Activated CD4-positive, alpha-beta memory T cell treated with anti-CD3 and anti-CD28 coated beads for 36 hours (primary cell): ENCODE results near the gene PPARG. TPM values are rescaled to one million over a fixed set of nuclear protein-coding genes. Genes with fewer than 3 reads are reported as not detected.
A peak's percentile ranks its signal among the peaks of the same experiment; 100 is the strongest.

Experiments used
- CTCF ChIA-PET: fragments of 350-600 bp; sonication (Branson Sonifier 250); formaldehyde crosslinking; loops from one replicate; lab custom pipeline; 2021; ENCODE audit warnings: antibody characterized with exemption, inconsistent platforms; lab: Charles Lee
- POLR2A ChIA-PET: fragments of 350-600 bp; sonication (Branson Sonifier 250); formaldehyde crosslinking; loops from one replicate; lab custom pipeline; 2021; ENCODE audit warnings: antibody characterized with exemption; lab: Charles Lee
- DNase-seq: peaks from one replicate; pipeline ENCODE4 v3.0.0-alpha.2; 2020
- H3K27ac Mint-ChIP-seq: one replicate; pipeline ENCODE4 v1.8.0; 2021; ENCODE audit warnings: mixed read lengths
- H3K27me3 Mint-ChIP-seq: one replicate; pipeline ENCODE4 v1.8.0; 2021; ENCODE audit warnings: mixed read lengths
- H3K36me3 Mint-ChIP-seq: one replicate; pipeline ENCODE4 v1.8.0; 2021; ENCODE audit warnings: mixed read lengths
- H3K4me1 Mint-ChIP-seq: one replicate; pipeline ENCODE4 v1.8.0; 2021; ENCODE audit warnings: low read depth, mixed read lengths
- H3K4me3 Mint-ChIP-seq: one replicate; pipeline ENCODE4 v1.8.0; 2021; ENCODE audit warnings: mild to moderate bottlenecking, mixed read lengths
- H3K9me3 Mint-ChIP-seq: one replicate; pipeline ENCODE4 v1.8.0; 2021; ENCODE audit warnings: mixed read lengths
- intact Hi-C: fragments of 100-400 bp; cut with micrococcal nuclease; formaldehyde crosslinking; loops from one replicate; pipeline ENCODE4 v1.15.1; 2023
- total RNA-seq, 2 experiments: library from RNA; stranded (reverse); gene quantifications; one replicate each; pipeline ENCODE4 v1.2.3, GENCODE V29; 2021

Gene PPARG
- total RNA-seq, 2 experiments from 2014 or later, result 2.7 TPM

GRCh38 chr3:12338595-12339546 lies 50.0 kb downstream of the PPARG start:
- POLR2A ChIA-PET, result no interaction called here
- intact Hi-C loops, result no loop called here
- DNase-seq, result no peak

GRCh38 chr3:12339701-12340480 lies 51.0 kb downstream of the PPARG start:
- intact Hi-C loops, result loop anchor here (10.0 kb wide), 1 partner anchor 205 kb away; no protein-coding TSS in a partner anchor
- Mint-ChIP-seq H3K4me1 (peaks cover 19% of the 10 kb centered on the region), H3K9me3 (no peaks in the 10 kb centered on the region), H3K36me3 (no peaks in the 10 kb centered on the region), H3K27me3 (peaks cover 5% of the 10 kb centered on the region), H3K27ac (no peak overlapping the region), H3K4me3 (no peak overlapping the region)
- ChIA-PET CTCF (interaction anchor here (0.5 to 1.4 kb wide), 2 partner anchors 99 to 140 kb away, joined by 3 to 5 read pairs; no protein-coding TSS in a partner anchor), POLR2A (no interaction called here)
- DNase-seq, result no peak

More at GRCh38 chr3:12338595-12339546, 50.0 kb downstream of the PPARG start:
- Mint-ChIP-seq H3K9me3 (no peaks in the 10 kb centered on the region), H3K4me1 (peaks cover 19% of the 10 kb centered on the region), H3K27ac (no peak overlapping the region), H3K36me3 (no peaks in the 10 kb centered on the region), H3K4me3 (no peak overlapping the region), H3K27me3 (peaks cover 5% of the 10 kb centered on the region)
- CTCF ChIA-PET, result interaction anchor here (1.4 kb wide), 1 partner anchor 141 kb away, joined by 5 read pairs; no protein-coding TSS in a partner anchor

DNA sequence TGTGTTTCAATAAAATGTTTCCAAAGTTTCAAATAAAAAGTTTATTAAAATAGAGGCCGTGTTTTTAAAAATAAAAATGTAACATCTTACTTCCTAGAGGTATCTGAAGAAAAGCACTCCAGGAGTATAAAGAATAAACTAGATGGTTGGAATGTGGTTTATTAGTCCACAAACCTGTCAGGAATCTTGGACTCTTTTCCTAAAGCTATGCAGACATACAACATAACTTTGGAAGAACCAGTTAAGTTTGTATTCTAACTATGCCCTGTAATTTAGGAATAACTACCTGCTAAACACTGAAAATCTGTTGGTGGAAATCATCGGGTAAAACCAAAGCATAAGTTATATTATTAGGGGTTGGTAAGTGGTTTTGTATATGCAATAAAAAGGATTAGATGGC lies 51.6 kb downstream of the PPARG start:
- no peaks in the 10 kb centered on the region for H3K9me3 Mint-ChIP-seq
- no peak overlapping the region for H3K27ac Mint-ChIP-seq
- no peaks in the 10 kb centered on the region for H3K36me3 Mint-ChIP-seq
- H3K4me1 Mint-ChIP-seq, result peaks cover 22% of the 10 kb centered on the region
- H3K27me3 Mint-ChIP-seq, result peaks cover 5% of the 10 kb centered on the region
- intact Hi-C loops, result loop anchor here (10.0 kb wide), 1 partner anchor 206 kb away; no protein-coding TSS in a partner anchor
- ChIA-PET CTCF (interaction anchor here (0.5 kb wide), 1 partner anchor 98 kb away, joined by 3 read pairs; no protein-coding TSS in a partner anchor), POLR2A (no interaction called here)
- no peak for DNase-seq
- H3K4me3 Mint-ChIP-seq, result no peak overlapping the region

GRCh38 chr3:12342151-12342550 lies 53.3 kb downstream of the PPARG start:
- Mint-ChIP-seq H3K27ac (no peak overlapping the region), H3K4me1 (peaks cover 12% of the 10 kb centered on the region), H3K36me3 (no peaks in the 10 kb centered on the region), H3K9me3 (no peaks in the 10 kb centered on the region), H3K4me3 (no peak overlapping the region), H3K27me3 (peaks cover 7% of the 10 kb centered on the region)
- ChIA-PET CTCF (interaction anchor here (1.0 kb wide), 1 partner anchor 155 kb away, joined by 3 read pairs; no protein-coding TSS in a partner anchor), POLR2A (no interaction called here)
- no peak for DNase-seq
- intact Hi-C loops, result loop anchor here (10.0 kb wide), 1 partner anchor 207 kb away; no protein-coding TSS in a partner anchor

DNA sequence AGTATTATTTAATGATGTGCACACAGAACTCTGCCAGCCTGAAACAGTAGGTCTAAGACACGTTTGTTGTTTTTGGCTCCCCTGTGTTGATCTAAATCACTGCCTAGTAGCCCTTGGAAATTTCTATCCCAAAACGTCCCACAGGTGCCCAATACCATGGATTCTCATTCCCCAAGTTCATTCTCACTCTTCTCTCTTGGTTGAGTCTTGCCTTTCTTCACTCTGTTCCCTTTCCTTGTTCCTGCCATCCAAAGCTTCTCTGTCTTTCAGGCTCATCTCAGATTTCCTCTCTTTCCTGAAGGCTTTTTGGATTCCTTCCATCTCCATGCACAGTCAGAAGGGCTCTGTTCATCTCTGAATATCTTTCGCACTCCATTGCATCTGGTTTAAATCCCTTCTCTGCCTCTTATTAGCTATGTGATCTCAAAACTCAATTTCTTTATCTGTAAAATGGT lies 54.2 kb downstream of the PPARG start:
- Mint-ChIP-seq H3K27me3 (peaks cover 9% of the 10 kb centered on the region), H3K4me1 (peaks cover 9% of the 10 kb centered on the region), H3K27ac (no peak overlapping the region), H3K4me3 (no peak overlapping the region), H3K9me3 (no peaks in the 10 kb centered on the region), H3K36me3 (no peaks in the 10 kb centered on the region)
- DNase-seq, result no peak
- intact Hi-C loops, result loop anchor here (10.0 kb wide), 1 partner anchor 208 kb away; no protein-coding TSS in a partner anchor
- POLR2A ChIA-PET, result no interaction called here
- CTCF ChIA-PET, result no interaction called here

DNA sequence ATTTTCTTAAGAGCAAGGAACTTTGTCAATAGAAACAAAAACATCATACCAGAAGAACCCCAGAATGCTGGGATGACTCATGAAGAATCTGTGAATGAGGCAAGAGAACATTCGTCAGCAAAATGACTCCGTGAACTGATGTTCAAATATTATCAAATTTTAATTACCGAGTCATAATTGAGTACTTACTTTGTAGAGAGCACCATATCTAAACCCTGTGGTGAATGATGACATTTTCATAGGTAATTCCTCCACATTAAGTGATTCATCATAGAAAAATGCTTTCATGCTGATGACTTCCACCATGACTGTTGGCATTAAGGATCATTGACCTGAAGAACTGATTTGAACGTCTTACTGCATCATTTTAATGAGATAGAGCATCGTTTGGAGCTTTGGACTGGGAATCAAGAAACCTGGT lies 56.3 kb downstream of the PPARG start:
- DNase-seq, result no peak
- peaks cover 9% of the 10 kb centered on the region for H3K4me1 Mint-ChIP-seq
- intact Hi-C loops, result loop anchor here (1.0 to 10.0 kb wide), 4 partner anchors 77 to 210 kb away; no protein-coding TSS in a partner anchor
- CTCF ChIA-PET, result interaction anchor here (0.7 kb wide), 1 partner anchor 195 kb away, joined by 4 read pairs; no protein-coding TSS in a partner anchor
- no peaks in the 10 kb centered on the region for H3K36me3 Mint-ChIP-seq
- peak overlapping the region; percentile 31 for H3K27ac Mint-ChIP-seq
- POLR2A ChIA-PET, result no interaction called here
- H3K4me3 Mint-ChIP-seq, result peak overlapping the region; percentile 4
- no peaks in the 10 kb centered on the region for H3K9me3 Mint-ChIP-seq
- H3K27me3 Mint-ChIP-seq, result peaks cover 14% of the 10 kb centered on the region

- no peaks in the 10 kb centered on the region for H3K9me3 Mint-ChIP-seq
- DNase-seq, result peak; percentile 30
- peak overlapping the region; percentile 31 for H3K27ac Mint-ChIP-seq
- intact Hi-C loops, result loop anchor here (1.0 to 10.0 kb wide), 6 partner anchors 49 to 211 kb away; no protein-coding TSS in a partner anchor
- ChIA-PET CTCF (no interaction called here), POLR2A (interaction anchor here (0.8 kb wide), 1 partner anchor 133 kb away, joined by 3 read pairs; no protein-coding TSS in a partner anchor)
- H3K27me3 Mint-ChIP-seq, result peaks cover 17% of the 10 kb centered on the region
- H3K36me3 Mint-ChIP-seq, result no peaks in the 10 kb centered on the region
- H3K4me3 Mint-ChIP-seq, result peak overlapping the region; percentile 4
- peaks cover 9% of the 10 kb centered on the region for H3K4me1 Mint-ChIP-seq
Measured at GRCh38 chr3:12345584-12346494, 57.0 kb downstream of the PPARG start.

- Mint-ChIP-seq H3K27ac (no peak overlapping the region), H3K4me1 (peaks cover 9% of the 10 kb centered on the region), H3K9me3 (no peaks in the 10 kb centered on the region), H3K36me3 (no peaks in the 10 kb centered on the region), H3K27me3 (peaks cover 27% of the 10 kb centered on the region), H3K4me3 (no peak overlapping the region)
- POLR2A ChIA-PET, result no interaction called here
- DNase-seq, result no peak
- intact Hi-C loops, result loop anchor here (2.0 to 10.0 kb wide), 4 partner anchors 48 to 212 kb away; no protein-coding TSS in a partner anchor
- CTCF ChIA-PET, result interaction anchor here (1.4 kb wide), 1 partner anchor 19 kb away, joined by 6 read pairs; no protein-coding TSS in a partner anchor
Measured at GRCh38 chr3:12347301-12347700, 58.4 kb downstream of the PPARG start.

- Mint-ChIP-seq H3K27me3 (peaks cover 21% of the 10 kb centered on the region), H3K36me3 (no peaks in the 10 kb centered on the region), H3K4me1 (peaks cover 9% of the 10 kb centered on the region), H3K27ac (no peak overlapping the region), H3K9me3 (no peaks in the 10 kb centered on the region), H3K4me3 (no peak overlapping the region)
- ChIA-PET CTCF (no interaction called here), POLR2A (no interaction called here)
- no peak for DNase-seq
- intact Hi-C loops, result loop anchor here (5.0 to 10.0 kb wide), 2 partner anchors 72 to 215 kb away; no protein-coding TSS in a partner anchor
Measured at GRCh38 chr3:12349895-12350811, 61.3 kb downstream of the PPARG start.

DNA sequence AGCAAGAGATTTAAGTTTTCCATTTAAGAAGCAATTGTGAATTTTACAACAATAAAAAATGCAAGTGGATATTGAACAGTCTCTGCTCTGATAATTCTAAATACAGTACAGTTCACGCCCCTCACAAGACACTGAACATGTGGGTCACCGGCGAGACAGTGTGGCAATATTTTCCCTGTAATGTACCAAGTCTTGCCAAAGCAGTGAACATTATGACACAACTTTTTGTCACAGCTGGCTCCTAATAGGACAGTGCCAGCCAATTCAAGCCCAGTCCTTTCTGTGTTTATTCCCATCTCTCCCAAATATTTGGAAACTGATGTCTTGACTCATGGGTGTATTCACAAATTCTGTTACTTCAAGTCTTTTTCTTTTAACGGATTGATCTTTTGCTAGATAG lies 62.3 kb downstream of the PPARG start:
- POLR2A ChIA-PET, result no interaction called here
- CTCF ChIA-PET, result no interaction called here
- Mint-ChIP-seq H3K4me3 (no peak overlapping the region), H3K36me3 (no peaks in the 10 kb centered on the region), H3K4me1 (no peaks in the 10 kb centered on the region), H3K27ac (no peak overlapping the region), H3K27me3 (peaks cover 21% of the 10 kb centered on the region), H3K9me3 (no peaks in the 10 kb centered on the region)
- DNase-seq, result no peak
- intact Hi-C loops, result no loop called here
